Measurements from ENCODE around the gene OR51E1.

GRCh38 chr11:4704054-4704789 is 60.4 kb downstream of the OR51E1 start, which contains the start of gene MMP26:
- TF ChIP-seq CTCF (IDR thresholded peaks at IDR 0.05) (no peak), EP300 (IDR thresholded peaks at IDR 0.05) (no peak)
